ENCODE data around the gene GABRG3. TPM values are rescaled to one million over a fixed set of nuclear protein-coding genes. Genes with fewer than 3 reads are reported as not detected.

GABRG3 gene
- total RNA-seq, 1 donor from 2014 or later = 0.54 TPM

DNA sequence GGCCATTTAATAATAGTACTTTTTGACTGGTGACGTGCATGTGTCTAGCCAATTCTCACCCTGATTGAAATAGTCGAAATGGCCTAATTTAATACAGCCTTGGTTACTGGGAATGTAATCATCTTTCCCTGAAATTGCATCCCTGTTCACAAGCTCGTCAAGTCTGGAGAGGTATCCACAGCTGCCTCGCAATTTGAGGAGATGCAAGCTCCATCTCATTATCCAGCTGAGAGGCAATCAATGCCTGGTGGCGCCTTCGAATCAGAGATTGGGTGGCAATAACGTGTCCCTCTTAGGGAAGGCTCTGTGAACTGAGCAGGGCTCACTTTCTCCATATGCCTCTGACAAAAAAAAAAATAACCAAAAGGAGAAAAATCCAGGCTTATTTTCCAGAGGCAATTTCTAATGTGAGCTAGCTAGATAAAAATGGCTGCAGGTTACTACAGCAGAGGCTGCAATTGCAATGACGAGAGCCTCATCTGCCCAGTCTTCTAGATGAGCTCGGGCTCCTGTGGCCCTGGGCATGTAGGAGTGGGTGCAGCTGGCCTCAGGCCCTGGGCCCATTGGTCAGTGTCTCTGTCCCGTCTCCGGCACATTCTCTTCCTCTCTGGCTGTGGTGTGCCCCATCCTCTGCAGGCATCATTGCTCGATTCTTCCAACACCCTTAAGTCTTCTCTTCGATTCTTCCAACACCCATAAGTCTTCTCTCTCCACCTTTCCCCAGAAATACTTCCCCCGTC is 487.5 kb downstream of the GABRG3 start:
- Mint-ChIP-seq H3K27ac (ENCODE audit: unreplicated experiment) (no peak overlapping the region), H3K9me3 (ENCODE audit: unreplicated experiment) (peaks cover 4% of the 10 kb centered on the region), H3K36me3 (ENCODE audit: low read depth, unreplicated experiment) (no peaks in the 10 kb centered on the region), H3K4me3 (ENCODE audit: unreplicated experiment) (no peak overlapping the region), H3K4me1 (ENCODE audit: low read depth, unreplicated experiment) (peaks cover 18% of the 10 kb centered on the region), H3K27me3 (ENCODE audit: low read depth, unreplicated experiment) (peaks cover 1% of the 10 kb centered on the region)
- peaks cover 28% of the 10 kb centered on the region for H3K4me1 ChIP-seq (ENCODE audit: insufficient read depth, low read length)
- no peak overlapping the region for H3K4me3 ChIP-seq (ENCODE audit: insufficient read depth, low read depth, low read length)
- H3K79me2 ChIP-seq (ENCODE audit: insufficient read depth, low read length) = no peaks in the 10 kb centered on the region
- H3K4me2 ChIP-seq (ENCODE audit: low read length) = no peak overlapping the region
- H4K20me1 ChIP-seq (ENCODE audit: insufficient read depth, low read length) = no peaks in the 10 kb centered on the region
- H3K9ac ChIP-seq (ENCODE audit: low read length) = no peak overlapping the region
- no peaks in the 10 kb centered on the region for H3K27me3 ChIP-seq (ENCODE audit: insufficient read depth, low read length)
- no peak for FAIRE-seq
- no peak overlapping the region for H2AFZ ChIP-seq (ENCODE audit: low read depth, low read length)
- no peak for DNase-seq (ENCODE audit: low read depth)
- H3K27ac ChIP-seq (ENCODE audit: low read depth, low read length) = no peak overlapping the region
- H3K36me3 ChIP-seq (ENCODE audit: insufficient read depth, low read length) = no peaks in the 10 kb centered on the region
- TF ChIP-seq EZH2 (IDR thresholded peaks at IDR 0.05; ENCODE audit: insufficient read depth, low read length) = no peak
- TF ChIP-seq, protein P1, sequence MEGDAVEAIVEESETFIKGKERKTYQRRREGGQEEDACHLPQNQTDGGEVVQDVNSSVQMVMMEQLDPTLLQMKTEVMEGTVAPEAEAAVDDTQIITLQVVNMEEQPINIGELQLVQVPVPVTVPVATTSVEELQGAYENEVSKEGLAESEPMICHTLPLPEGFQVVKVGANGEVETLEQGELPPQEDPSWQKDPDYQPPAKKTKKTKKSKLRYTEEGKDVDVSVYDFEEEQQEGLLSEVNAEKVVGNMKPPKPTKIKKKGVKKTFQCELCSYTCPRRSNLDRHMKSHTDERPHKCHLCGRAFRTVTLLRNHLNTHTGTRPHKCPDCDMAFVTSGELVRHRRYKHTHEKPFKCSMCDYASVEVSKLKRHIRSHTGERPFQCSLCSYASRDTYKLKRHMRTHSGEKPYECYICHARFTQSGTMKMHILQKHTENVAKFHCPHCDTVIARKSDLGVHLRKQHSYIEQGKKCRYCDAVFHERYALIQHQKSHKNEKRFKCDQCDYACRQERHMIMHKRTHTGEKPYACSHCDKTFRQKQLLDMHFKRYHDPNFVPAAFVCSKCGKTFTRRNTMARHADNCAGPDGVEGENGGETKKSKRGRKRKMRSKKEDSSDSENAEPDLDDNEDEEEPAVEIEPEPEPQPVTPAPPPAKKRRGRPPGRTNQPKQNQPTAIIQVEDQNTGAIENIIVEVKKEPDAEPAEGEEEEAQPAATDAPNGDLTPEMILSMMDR (IDR thresholded peaks at IDR 0.05; ENCODE audit: insufficient read depth, low read depth, low read length) = no peak
- no peaks in the 10 kb centered on the region for H3K9me3 ChIP-seq (ENCODE audit: insufficient read depth, low read depth, low read length)

DNA sequence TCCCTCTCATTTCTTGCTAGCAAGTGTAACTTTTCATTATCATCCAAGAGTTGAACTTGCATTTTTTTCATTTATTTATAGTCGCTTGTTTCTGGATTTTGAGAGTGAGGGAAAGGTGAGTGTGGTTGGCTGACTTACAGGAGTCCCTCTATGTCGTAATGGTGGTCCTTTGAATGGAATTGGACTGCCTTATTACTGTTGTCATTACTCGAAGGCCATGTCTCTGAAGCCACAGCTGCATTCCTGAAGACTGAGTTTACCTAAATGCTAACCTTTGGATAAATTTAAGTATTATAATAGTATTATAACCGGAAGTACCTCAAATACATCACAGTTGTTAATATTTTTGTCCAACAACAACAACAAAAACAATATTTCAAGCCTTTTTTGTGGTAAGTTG is 488.9 kb downstream of the GABRG3 start:
- TF ChIP-seq, protein P1 (IDR thresholded peaks at IDR 0.05; ENCODE audit: insufficient read depth, low read depth, low read length) = no peak
- no peak for TF ChIP-seq EZH2 (IDR thresholded peaks at IDR 0.05; ENCODE audit: insufficient read depth, low read length)
- Histone ChIP-seq H2AFZ (ENCODE audit: low read depth, low read length) (no peak overlapping the region), H3K4me3 (ENCODE audit: insufficient read depth, low read depth, low read length) (no peak overlapping the region), H3K9me3 (ENCODE audit: insufficient read depth, low read depth, low read length) (no peaks in the 10 kb centered on the region), H3K4me2 (ENCODE audit: low read length) (no peak overlapping the region), H3K9ac (ENCODE audit: low read length) (no peak overlapping the region), H4K20me1 (ENCODE audit: insufficient read depth, low read length) (no peaks in the 10 kb centered on the region), H3K27me3 (ENCODE audit: insufficient read depth, low read length) (no peaks in the 10 kb centered on the region), H3K79me2 (ENCODE audit: insufficient read depth, low read length) (no peaks in the 10 kb centered on the region), H3K4me1 (ENCODE audit: insufficient read depth, low read length) (peaks cover 16% of the 10 kb centered on the region), H3K27ac (ENCODE audit: low read depth, low read length) (no peak overlapping the region), H3K36me3 (ENCODE audit: insufficient read depth, low read length) (no peaks in the 10 kb centered on the region)
- Mint-ChIP-seq H3K27me3 (ENCODE audit: low read depth, unreplicated experiment) (peaks cover 1% of the 10 kb centered on the region), H3K27ac (ENCODE audit: unreplicated experiment) (no peak overlapping the region), H3K4me3 (ENCODE audit: unreplicated experiment) (no peak overlapping the region), H3K36me3 (ENCODE audit: low read depth, unreplicated experiment) (no peaks in the 10 kb centered on the region), H3K4me1 (ENCODE audit: low read depth, unreplicated experiment) (peaks cover 6% of the 10 kb centered on the region), H3K9me3 (ENCODE audit: unreplicated experiment) (peaks cover 4% of the 10 kb centered on the region)
- no peak for FAIRE-seq
- DNase-seq (ENCODE audit: low read depth) = peak; percentile 64

DNA sequence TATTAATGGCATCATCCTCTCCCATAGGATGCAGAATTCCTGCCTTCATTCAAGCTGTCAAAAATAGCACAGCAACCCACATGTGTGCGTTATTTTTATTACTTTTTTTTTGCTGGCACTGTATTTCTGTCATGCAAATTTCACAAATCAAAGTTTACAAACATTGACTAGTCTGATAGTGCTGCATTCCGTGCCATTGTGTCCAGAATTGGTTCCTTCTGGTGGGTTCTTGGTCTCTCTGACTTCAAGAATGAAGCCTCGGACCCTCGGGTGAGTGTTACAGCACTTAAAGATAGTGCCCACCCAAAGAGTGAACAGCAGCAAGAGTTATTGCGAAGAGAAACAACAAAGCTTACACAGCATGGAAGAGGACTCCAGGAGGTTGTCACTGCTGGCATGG is 490.2 kb downstream of the GABRG3 start:
- FAIRE-seq (no peak), DNase-seq (ENCODE audit: low read depth) (no peak)
- H3K4me3 ChIP-seq (ENCODE audit: insufficient read depth, low read depth, low read length) = no peak overlapping the region
- peaks cover 1% of the 10 kb centered on the region for H3K27me3 Mint-ChIP-seq (ENCODE audit: low read depth, unreplicated experiment)
- H3K36me3 Mint-ChIP-seq (ENCODE audit: low read depth, unreplicated experiment) = no peaks in the 10 kb centered on the region
- H3K9me3 Mint-ChIP-seq (ENCODE audit: unreplicated experiment) = peaks cover 4% of the 10 kb centered on the region
- no peaks in the 10 kb centered on the region for H3K9me3 ChIP-seq (ENCODE audit: insufficient read depth, low read depth, low read length)
- H2AFZ ChIP-seq (ENCODE audit: low read depth, low read length) = no peak overlapping the region
- H3K4me1 ChIP-seq (ENCODE audit: insufficient read depth, low read length) = peaks cover 10% of the 10 kb centered on the region
- TF ChIP-seq, protein P1 (IDR thresholded peaks at IDR 0.05; ENCODE audit: insufficient read depth, low read depth, low read length) = no peak
- TF ChIP-seq EZH2 (IDR thresholded peaks at IDR 0.05; ENCODE audit: insufficient read depth, low read length) = no peak
- no peaks in the 10 kb centered on the region for H3K27me3 ChIP-seq (ENCODE audit: insufficient read depth, low read length)
- peaks cover 4% of the 10 kb centered on the region for H3K4me1 Mint-ChIP-seq (ENCODE audit: low read depth, unreplicated experiment)
- H3K36me3 ChIP-seq (ENCODE audit: insufficient read depth, low read length) = no peaks in the 10 kb centered on the region
- H4K20me1 ChIP-seq (ENCODE audit: insufficient read depth, low read length) = no peaks in the 10 kb centered on the region
- no peak overlapping the region for H3K27ac ChIP-seq (ENCODE audit: low read depth, low read length)
- H3K4me3 Mint-ChIP-seq (ENCODE audit: unreplicated experiment) = no peak overlapping the region
- no peak overlapping the region for H3K4me2 ChIP-seq (ENCODE audit: low read length)
- H3K9ac ChIP-seq (ENCODE audit: low read length) = no peak overlapping the region
- no peak overlapping the region for H3K27ac Mint-ChIP-seq (ENCODE audit: unreplicated experiment)
- H3K79me2 ChIP-seq (ENCODE audit: insufficient read depth, low read length) = no peaks in the 10 kb centered on the region

All from astrocyte (in vitro differentiated cells and primary cell).